Sigmoid colon (tissue), 7 donors: ENCODE data around the gene HNRNPC. TPM values are rescaled to one million over a fixed set of nuclear protein-coding genes. Genes with fewer than 3 reads are reported as not detected.

Experiments used
- DNase-seq: peaks from one replicate; pipeline ENCODE4 v3.0.0-alpha.2; 2019
- H3K27ac ChIP-seq, 4 donors: fragments of 200-600 bp; sonication (generic); one replicate each; pipeline ENCODE4 v1.5.1; 2016 to 2019; ENCODE audit warnings: mild to moderate bottlenecking in 1 of 4
- H3K27me3 ChIP-seq, 3 donors: fragments of 200-600 bp; sonication (generic); one replicate each; pipeline ENCODE4 v1.5.1; 2019; ENCODE audit warnings: mild to moderate bottlenecking in 1 of 3
- H3K36me3 ChIP-seq, 4 donors: fragments of 200-600 bp; sonication (generic); one replicate each; pipeline ENCODE4 v1.5.1; 2016 to 2019
- H3K4me1 ChIP-seq, 4 donors: fragments of 200-600 bp; sonication (generic); one replicate each; pipeline ENCODE4 v1.5.1; 2017 to 2019
- H3K4me3 ChIP-seq, 4 donors: fragments of 200-600 bp; sonication (generic); one replicate each; pipeline ENCODE4 v1.5.1; 2017 to 2019; ENCODE audit warnings: mild to moderate bottlenecking in 2 of 4, moderate library complexity in 1 of 4
- H3K9me3 ChIP-seq, 4 donors: fragments of 200-600 bp in 3 of 4; sonication (generic) in 3 of 4; one replicate each; pipeline versions ENCODE4 v1.5.1 to v1.6.1; 2013 to 2019
- EP300 ChIP-seq, 4 donors: sonication (generic); formaldehyde crosslinking; IDR thresholded peaks; one replicate each; pipeline ENCODE4 v1.6.1; 2017; ENCODE audit warnings: antibody characterized with exemption in 4 of 4
- POLR2A ChIP-seq, 2 donors: fragments of 450-650 bp; IDR thresholded peaks; one replicate each; pipeline ENCODE4 v1.6.1; 2016; ENCODE audit warnings: antibody characterized with exemption in 2 of 2, mild to moderate bottlenecking in 2 of 2, moderate library complexity in 2 of 2
- POLR2AphosphoS5 ChIP-seq, 4 donors: sonication (generic); formaldehyde crosslinking; IDR thresholded peaks; one replicate each; pipeline ENCODE4 v1.6.1; 2017; ENCODE audit warnings: antibody characterized with exemption in 4 of 4
- WGBS, 2 donors: extraction: QIAGEN DNeasy Blood & Tissue Kit; methylation state at CpG; one replicate each; pipeline ENCODE4 v1.1.7; 2013; 5-methylcytosine and 5-hydroxymethylcytosine counted together
- intact Hi-C: fragments of 100-400 bp; cut with DNase I; formaldehyde crosslinking; loops from one replicate; pipeline ENCODE4 v1.15.1; 2023
- polyA plus RNA-seq, 3 donors: library from polyadenylated mRNA; stranded (reverse); fragments of 200-250 nt; gene quantifications; one replicate each; pipeline ENCODE4 v1.2.3, GENCODE V29; 2013
- total RNA-seq, 4 donors: library from RNA; depleted of rRNA; stranded (reverse); fragments of >200 nt; gene quantifications; one replicate each; pipeline ENCODE4 v1.1.0, GENCODE V29; 2016
- TF ChIP-seq, protein P1 (sequence below), 4 experiments: fragments of 450-650 bp in 3 of 4; fragments of 200-600 bp in 1 of 4; IDR thresholded peaks; one replicate each; pipeline ENCODE4 v1.5.1; 2016 to 2019; ENCODE audit warnings: antibody characterized with exemption in 4 of 4, mild to moderate bottlenecking in 3 of 4, moderate library complexity in 2 of 4
- donor health status: healthy with polysubstance abuse.
- donor health status: Bipolar disorder and iron deficiency.
- donor health status: healthy.

HNRNPC gene
- total and polyA plus RNA-seq, 7 donors: 365 to 645 (median 419) TPM

DNA sequence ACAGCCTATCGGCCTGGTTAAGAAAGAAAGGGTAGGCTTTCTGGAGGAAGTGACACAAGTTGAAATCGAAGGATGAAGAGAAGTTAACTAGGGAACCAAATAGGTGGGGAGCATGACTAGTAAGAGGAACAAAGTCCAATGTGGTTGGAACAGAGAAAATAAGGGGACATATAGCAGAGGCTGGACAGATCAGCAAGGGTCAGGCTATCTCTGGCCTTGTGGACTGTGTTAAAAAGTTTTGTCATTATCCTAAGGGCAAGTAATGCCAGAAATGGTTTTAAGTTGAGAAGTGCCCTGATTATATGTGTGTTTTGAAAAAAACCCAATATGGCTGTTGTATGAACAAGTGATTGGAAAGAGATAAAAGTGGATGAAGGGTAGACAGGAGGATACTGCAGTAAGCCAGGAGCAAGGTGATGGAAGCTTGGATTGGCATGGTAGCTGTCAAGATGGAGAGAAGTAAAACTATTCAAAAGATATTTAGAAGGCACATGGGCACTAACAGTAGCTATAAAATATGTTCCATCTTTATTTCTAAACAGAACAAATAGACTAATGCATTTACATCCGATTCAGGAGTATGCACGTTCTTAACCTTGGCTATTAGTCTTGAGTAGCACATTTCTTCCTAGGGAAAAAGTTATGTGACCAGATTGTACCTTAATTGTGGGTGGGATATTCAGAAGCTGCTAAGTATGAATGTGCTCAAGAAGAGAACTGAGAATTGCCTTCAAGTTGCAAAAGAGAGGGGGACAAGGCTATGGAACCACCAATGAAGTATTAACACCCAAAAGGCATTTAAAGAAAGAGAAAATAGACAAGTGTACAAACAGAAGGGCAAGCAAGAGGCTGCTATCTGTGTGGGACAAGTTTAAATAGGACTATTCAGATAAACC, 66.5 kb downstream of the HNRNPC start:
- intact Hi-C loops: no loop called here
- WGBS, 2 donors: 89% methylated on average over 4 of the region's 4 CpGs

DNA sequence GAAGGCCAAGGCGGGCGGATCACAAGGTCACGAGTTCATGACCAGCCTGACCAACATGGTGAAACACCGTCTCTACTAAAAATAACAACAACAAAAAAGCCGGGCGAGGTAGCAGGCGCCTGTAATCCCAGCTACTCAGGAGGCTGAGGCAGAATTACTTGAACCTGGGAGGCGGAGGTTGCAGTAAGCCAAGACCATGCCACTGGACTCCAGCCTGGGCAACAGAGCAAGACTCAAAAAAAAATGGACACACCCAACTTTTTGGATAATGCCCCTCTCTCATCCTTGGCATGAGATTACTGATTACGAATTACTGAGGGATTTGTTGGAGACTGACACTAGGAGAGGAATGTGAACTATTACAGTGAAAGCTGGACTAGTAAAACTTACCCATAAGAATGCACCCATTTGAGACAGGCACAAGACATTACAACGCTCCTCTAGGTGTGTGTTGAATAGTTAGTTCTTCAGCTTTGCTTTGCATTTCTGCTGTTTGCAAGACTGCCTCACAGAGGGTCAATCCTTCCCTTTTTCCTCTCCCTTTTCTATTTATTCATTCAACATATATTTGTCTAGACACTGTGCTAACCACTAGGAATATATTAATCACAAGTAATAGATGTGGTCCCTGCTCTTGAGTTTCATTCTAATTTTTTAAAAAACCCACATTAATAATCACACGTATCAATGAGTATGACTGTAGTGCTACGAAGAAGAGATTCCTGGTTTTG, 67.3 kb downstream of the HNRNPC start:
- Histone ChIP-seq H3K4me3 (no peak overlapping the region), H3K36me3 (peaks cover 0 to 23% (median 0%) of the 10 kb centered on the region in 4 donors), H3K9me3 (no peaks in the 10 kb centered on the region), H3K27me3 (no peaks in the 10 kb centered on the region), H3K27ac (no peak overlapping the region), H3K4me1 (no peaks in the 10 kb centered on the region)
- no peak for DNase-seq
- WGBS, 2 donors: 79 to 81% methylated on average over 12 of the region's 12 CpGs
- no peak for TF ChIP-seq POLR2A (IDR thresholded peaks at IDR 0.05)
- intact Hi-C loops: no loop called here

More for the DNA sequence above, 66.5 kb downstream of the HNRNPC start:
- peaks cover 0 to 32% (median 0%) of the 10 kb centered on the region in 4 donors for H3K36me3 ChIP-seq
- no peak overlapping the region for H3K27ac ChIP-seq
- no peaks in the 10 kb centered on the region for H3K4me1 ChIP-seq
- H3K4me3 ChIP-seq: no peak overlapping the region
- DNase-seq: no peak
- TF ChIP-seq POLR2AphosphoS5 (IDR thresholded peaks at IDR 0.05) (no peak), EP300 (IDR thresholded peaks at IDR 0.05) (no peak), POLR2A (IDR thresholded peaks at IDR 0.05) (no peak)
- TF ChIP-seq, protein P1, sequence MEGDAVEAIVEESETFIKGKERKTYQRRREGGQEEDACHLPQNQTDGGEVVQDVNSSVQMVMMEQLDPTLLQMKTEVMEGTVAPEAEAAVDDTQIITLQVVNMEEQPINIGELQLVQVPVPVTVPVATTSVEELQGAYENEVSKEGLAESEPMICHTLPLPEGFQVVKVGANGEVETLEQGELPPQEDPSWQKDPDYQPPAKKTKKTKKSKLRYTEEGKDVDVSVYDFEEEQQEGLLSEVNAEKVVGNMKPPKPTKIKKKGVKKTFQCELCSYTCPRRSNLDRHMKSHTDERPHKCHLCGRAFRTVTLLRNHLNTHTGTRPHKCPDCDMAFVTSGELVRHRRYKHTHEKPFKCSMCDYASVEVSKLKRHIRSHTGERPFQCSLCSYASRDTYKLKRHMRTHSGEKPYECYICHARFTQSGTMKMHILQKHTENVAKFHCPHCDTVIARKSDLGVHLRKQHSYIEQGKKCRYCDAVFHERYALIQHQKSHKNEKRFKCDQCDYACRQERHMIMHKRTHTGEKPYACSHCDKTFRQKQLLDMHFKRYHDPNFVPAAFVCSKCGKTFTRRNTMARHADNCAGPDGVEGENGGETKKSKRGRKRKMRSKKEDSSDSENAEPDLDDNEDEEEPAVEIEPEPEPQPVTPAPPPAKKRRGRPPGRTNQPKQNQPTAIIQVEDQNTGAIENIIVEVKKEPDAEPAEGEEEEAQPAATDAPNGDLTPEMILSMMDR (IDR thresholded peaks at IDR 0.05): no peak
- no peaks in the 10 kb centered on the region for H3K27me3 ChIP-seq
- H3K9me3 ChIP-seq: no peaks in the 10 kb centered on the region

DNA sequence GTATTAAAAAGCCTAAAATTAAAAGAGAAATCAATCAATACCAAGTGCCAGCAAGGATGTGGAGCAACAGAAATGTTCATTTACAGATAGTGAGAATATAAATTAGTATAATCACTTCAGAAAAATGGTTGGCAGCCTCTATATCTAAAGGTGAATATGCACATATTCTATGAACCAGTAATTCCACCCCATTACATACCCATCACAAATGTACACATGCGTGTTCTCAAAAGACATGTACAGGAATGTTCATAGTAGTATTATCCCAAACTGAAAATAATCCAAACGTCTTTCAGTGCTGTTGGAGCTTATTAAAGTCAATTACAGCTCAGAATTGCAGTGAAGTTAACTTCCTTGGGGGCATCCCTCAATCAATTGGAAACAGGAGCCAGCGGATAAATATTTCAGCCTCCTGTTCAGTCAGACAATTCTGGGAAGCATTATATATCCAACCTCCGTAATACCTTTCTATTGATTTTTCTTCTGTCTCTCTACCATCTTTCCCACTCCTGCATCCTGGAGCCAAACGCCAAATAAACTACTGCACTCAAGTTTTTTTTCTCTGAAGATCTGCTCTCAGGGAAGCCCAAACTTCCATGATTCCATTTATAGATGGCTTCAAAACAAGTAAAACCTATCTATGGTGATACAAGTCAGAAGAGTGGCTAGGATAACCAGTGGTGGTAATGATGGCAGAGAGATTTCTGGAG, 68.3 kb downstream of the HNRNPC start:
- 72 to 87% methylated on average over 5 of the region's 5 CpGs for WGBS, 2 donors
- no peak overlapping the region for H3K27ac ChIP-seq
- TF ChIP-seq POLR2AphosphoS5 (IDR thresholded peaks at IDR 0.05) (peak in 1 of 4 donors; percentile 4), EP300 (IDR thresholded peaks at IDR 0.05) (no peak)

DNA sequence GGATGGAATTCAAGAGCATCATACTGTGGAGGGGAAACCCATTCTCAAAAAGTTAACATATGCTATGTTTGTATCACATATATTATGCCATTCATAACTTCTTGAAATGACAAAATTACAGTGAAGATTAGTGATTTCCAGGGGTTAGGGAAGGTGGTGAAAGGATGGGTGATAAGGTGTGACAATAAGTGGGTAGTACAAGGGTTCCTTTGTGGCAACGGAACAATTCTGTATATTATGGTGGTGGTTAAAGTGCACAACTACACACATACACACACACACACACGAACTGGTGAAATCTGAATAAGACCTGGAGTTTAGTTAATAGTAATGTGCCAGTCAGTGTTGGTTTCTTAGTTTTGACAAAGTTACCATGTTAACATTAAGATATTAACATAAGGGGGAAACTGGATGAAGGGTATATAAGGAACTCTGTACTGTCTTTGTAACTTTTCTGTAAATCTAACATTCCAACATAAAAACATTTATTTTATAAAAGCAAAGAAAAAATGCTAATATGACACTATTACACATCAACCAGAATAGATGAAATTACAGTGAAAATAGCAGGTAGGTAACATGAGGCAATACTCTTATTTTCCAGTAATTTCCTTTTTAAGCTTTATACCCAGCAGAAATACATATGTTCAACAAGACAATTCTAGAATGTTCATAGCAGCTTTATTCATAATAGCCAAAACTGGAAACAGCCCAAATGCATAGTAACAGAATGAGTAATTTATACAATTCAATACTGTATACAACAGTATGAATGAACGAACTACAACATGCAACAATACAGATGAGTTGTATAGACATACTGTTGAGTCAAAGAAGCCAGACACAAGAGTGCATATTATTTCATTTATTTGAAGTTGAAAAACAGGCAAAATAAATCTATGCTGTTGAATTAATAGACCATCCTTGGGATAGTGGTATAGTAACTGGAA, 69.4 kb downstream of the HNRNPC start:
- no peak for TF ChIP-seq POLR2AphosphoS5 (IDR thresholded peaks at IDR 0.05)
- TF ChIP-seq EP300 (IDR thresholded peaks at IDR 0.05): no peak
- TF ChIP-seq POLR2A (IDR thresholded peaks at IDR 0.05): no peak
- TF ChIP-seq, protein P1 (IDR thresholded peaks at IDR 0.05): no peak
- intact Hi-C loops: no loop called here

More for the DNA sequence above, 68.3 kb downstream of the HNRNPC start:
- Histone ChIP-seq H3K36me3 (peaks cover 0 to 18% (median 0%) of the 10 kb centered on the region in 4 donors), H3K4me3 (no peak overlapping the region), H3K27me3 (no peaks in the 10 kb centered on the region), H3K9me3 (no peaks in the 10 kb centered on the region), H3K4me1 (no peaks in the 10 kb centered on the region)
- intact Hi-C loops: no loop called here
- no peak for DNase-seq

More for the DNA sequence above, 69.4 kb downstream of the HNRNPC start:
- Histone ChIP-seq H3K27ac (no peak overlapping the region), H3K4me3 (no peak overlapping the region), H3K4me1 (no peaks in the 10 kb centered on the region), H3K9me3 (no peaks in the 10 kb centered on the region), H3K27me3 (no peaks in the 10 kb centered on the region), H3K36me3 (peaks cover 0 to 8% (median 0%) of the 10 kb centered on the region in 4 donors)
- DNase-seq: no peak
- 46 to 73% methylated on average over 3 of the region's 3 CpGs for WGBS, 2 donors
